Tibial nerve (tissue), 4 donors: Measurements from ENCODE around the gene PRRC2B. TPM values are rescaled to one million over a fixed set of nuclear protein-coding genes. Genes with fewer than 3 reads are reported as not detected.
"Not testable (repeated sequence)": the region's sequence is repeated elsewhere in the genome, so short reads cannot be mapped to it uniquely, and the experiment has no call there.

Experiments
- DNase-seq, 2 donors: peaks; one replicate each; pipeline ENCODE4 v3.0.0-alpha.2; 2019; ENCODE audit warnings: low spot score in 2 of 2
- H3K27ac ChIP-seq, 4 donors: fragments of 200-600 bp; sonication (generic) in 3 of 4; one replicate each; pipeline ENCODE4 v1.5.1; 2017 to 2019; ENCODE audit warnings: mild to moderate bottlenecking in 1 of 4
- H3K27me3 ChIP-seq, 2 donors: fragments of 200-600 bp; sonication (generic) in 1 of 2; one replicate each; pipeline versions ENCODE4 v1.5.1 to v1.6.0; 2017 to 2019
- H3K36me3 ChIP-seq, 3 donors: fragments of 200-600 bp; sonication (generic); one replicate each; pipeline ENCODE4 v1.5.1; 2018 to 2019
- H3K4me1 ChIP-seq, 4 donors: fragments of 200-600 bp; sonication (generic) in 3 of 4; one replicate each; pipeline ENCODE4 v1.5.1; 2017 to 2019
- H3K4me3 ChIP-seq, 4 donors: fragments of 200-600 bp; sonication (generic) in 3 of 4; one replicate each; pipeline ENCODE4 v1.5.1; 2017 to 2019; ENCODE audit warnings: mild to moderate bottlenecking in 1 of 4, moderate library complexity in 1 of 4
- H3K9me3 ChIP-seq, 4 donors: fragments of 200-600 bp; sonication (generic) in 3 of 4; one replicate each; pipeline ENCODE4 v1.5.1; 2017 to 2019
- EP300 ChIP-seq, 2 donors: sonication (generic); formaldehyde crosslinking; IDR thresholded peaks; one replicate each; pipeline ENCODE4 v1.6.1; 2017; ENCODE audit warnings: antibody characterized with exemption in 2 of 2, mild to moderate bottlenecking in 1 of 2
- POLR2A ChIP-seq, 2 donors: fragments of 450-650 bp; IDR thresholded peaks; one replicate each; pipeline ENCODE4 v1.6.1; 2017; ENCODE audit warnings: antibody characterized with exemption in 2 of 2, mild to moderate bottlenecking in 2 of 2, moderate library complexity in 2 of 2
- WGBS, 2 donors: methylation state at CpG; one replicate each; pipeline ENCODE4 v1.1.5; 2018; 5-methylcytosine and 5-hydroxymethylcytosine counted together
- total RNA-seq, 4 donors: library from RNA; depleted of rRNA; stranded (reverse); fragments of >200 nt; gene quantifications; one replicate each; pipeline ENCODE4 v1.1.0, GENCODE V29; 2016
- TF ChIP-seq, protein P1 (sequence below), 5 experiments: fragments of 200-600 bp in 3 of 5; fragments of 450-650 bp in 2 of 5; sonication (generic) in 3 of 5; IDR thresholded peaks; one replicate each; pipeline ENCODE4 v1.5.1; 2016 to 2019; ENCODE audit warnings: antibody characterized with exemption in 5 of 5, mild to moderate bottlenecking in 3 of 5, moderate library complexity in 2 of 5

The PRRC2B gene
- total RNA-seq, 4 donors from 2014 or later: 94.8 to 236 (median 174) TPM

DNA sequence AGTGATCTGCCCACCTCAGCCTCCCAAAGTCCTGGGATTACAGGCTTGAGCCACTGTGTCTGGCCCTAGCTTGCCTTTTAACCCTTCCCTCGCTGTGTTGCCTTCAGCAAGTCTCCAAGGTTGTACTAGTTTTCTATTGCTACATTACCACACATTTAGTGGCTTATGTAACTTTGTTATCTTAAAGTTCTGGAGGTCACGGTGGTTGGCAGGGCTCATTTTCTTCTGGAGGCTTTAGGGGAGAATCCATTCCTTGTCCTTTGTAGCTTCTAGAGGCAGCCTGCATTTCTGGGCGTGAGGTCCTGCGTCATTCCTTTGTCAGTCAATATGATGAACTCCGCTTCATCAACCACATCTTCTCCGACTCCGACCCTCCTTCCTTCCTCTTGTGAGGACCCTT is 2.9 kb upstream of the PRRC2B start:
- no peak overlapping the region for H3K27ac ChIP-seq
- no peak for DNase-seq
- peaks cover 0 to 20% (median 12%) of the 10 kb centered on the region in 4 donors for H3K4me1 ChIP-seq
- H3K36me3 ChIP-seq: no peaks in the 10 kb centered on the region
- no peaks in the 10 kb centered on the region for H3K27me3 ChIP-seq
- no peak overlapping the region for H3K4me3 ChIP-seq
- WGBS, 2 donors: 77 to 83% methylated on average over 7 of the region's 7 CpGs
- no peaks in the 10 kb centered on the region for H3K9me3 ChIP-seq
- no peak for TF ChIP-seq POLR2A (IDR thresholded peaks at IDR 0.05)
- no peak for TF ChIP-seq EP300 (IDR thresholded peaks at IDR 0.05)
- TF ChIP-seq, protein P1, sequence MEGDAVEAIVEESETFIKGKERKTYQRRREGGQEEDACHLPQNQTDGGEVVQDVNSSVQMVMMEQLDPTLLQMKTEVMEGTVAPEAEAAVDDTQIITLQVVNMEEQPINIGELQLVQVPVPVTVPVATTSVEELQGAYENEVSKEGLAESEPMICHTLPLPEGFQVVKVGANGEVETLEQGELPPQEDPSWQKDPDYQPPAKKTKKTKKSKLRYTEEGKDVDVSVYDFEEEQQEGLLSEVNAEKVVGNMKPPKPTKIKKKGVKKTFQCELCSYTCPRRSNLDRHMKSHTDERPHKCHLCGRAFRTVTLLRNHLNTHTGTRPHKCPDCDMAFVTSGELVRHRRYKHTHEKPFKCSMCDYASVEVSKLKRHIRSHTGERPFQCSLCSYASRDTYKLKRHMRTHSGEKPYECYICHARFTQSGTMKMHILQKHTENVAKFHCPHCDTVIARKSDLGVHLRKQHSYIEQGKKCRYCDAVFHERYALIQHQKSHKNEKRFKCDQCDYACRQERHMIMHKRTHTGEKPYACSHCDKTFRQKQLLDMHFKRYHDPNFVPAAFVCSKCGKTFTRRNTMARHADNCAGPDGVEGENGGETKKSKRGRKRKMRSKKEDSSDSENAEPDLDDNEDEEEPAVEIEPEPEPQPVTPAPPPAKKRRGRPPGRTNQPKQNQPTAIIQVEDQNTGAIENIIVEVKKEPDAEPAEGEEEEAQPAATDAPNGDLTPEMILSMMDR (IDR thresholded peaks at IDR 0.05): no peak

GRCh38 chr9:131391504-131391903 is 2.4 kb upstream of the PRRC2B start:
- Histone ChIP-seq H3K4me1 (peaks cover 0 to 25% (median 16%) of the 10 kb centered on the region in 4 donors), H3K9me3 (no peaks in the 10 kb centered on the region), H3K27ac (no peak overlapping the region), H3K36me3 (no peaks in the 10 kb centered on the region), H3K4me3 (no peak overlapping the region), H3K27me3 (no peaks in the 10 kb centered on the region)
- TF ChIP-seq, protein P1 (IDR thresholded peaks at IDR 0.05): no peak
- no peak for TF ChIP-seq POLR2A (IDR thresholded peaks at IDR 0.05)
- TF ChIP-seq EP300 (IDR thresholded peaks at IDR 0.05): no peak
- no peak for DNase-seq
- 92% methylated on average over 4 of the region's 4 CpGs for WGBS, 2 donors

- Histone ChIP-seq H3K27me3 (no peaks in the 10 kb centered on the region), H3K4me3 (peak overlapping the region; percentile 53 to 89 (median 80)), H3K27ac (peak overlapping the region; percentile 92 to 99 (median 98)), H3K9me3 (no peaks in the 10 kb centered on the region), H3K4me1 (peaks cover 0 to 56% (median 45%) of the 10 kb centered on the region in 4 donors), H3K36me3 (no peaks in the 10 kb centered on the region)
- DNase-seq: peak in 1 of 2 donors; percentile 35
- peak in 1 of 2 donors; percentile 13 for TF ChIP-seq EP300 (IDR thresholded peaks at IDR 0.05)
- TF ChIP-seq, protein P1 (IDR thresholded peaks at IDR 0.05): no peak
- 1% methylated on average over 15 to 24 of the region's 63 CpGs for WGBS, 2 donors
Measured at GRCh38 chr9:131394464-131395156, 724 bp downstream of the PRRC2B start.

GRCh38 chr9:131395157-131396098 is 1.5 kb downstream of the PRRC2B start:
- H3K4me3 ChIP-seq: peak overlapping the region; percentile 53 to 89 (median 80)
- 14 to 16% methylated on average over 16 of the region's 17 CpGs for WGBS, 2 donors
- no peaks in the 10 kb centered on the region for H3K9me3 ChIP-seq
- no peak for DNase-seq
- peaks cover 0 to 64% (median 48%) of the 10 kb centered on the region in 4 donors for H3K4me1 ChIP-seq
- H3K27me3 ChIP-seq: no peaks in the 10 kb centered on the region
- peak overlapping the region; percentile 92 to 99 (median 98) for H3K27ac ChIP-seq
- no peak for TF ChIP-seq POLR2A (IDR thresholded peaks at IDR 0.05)
- H3K36me3 ChIP-seq: no peaks in the 10 kb centered on the region

DNA sequence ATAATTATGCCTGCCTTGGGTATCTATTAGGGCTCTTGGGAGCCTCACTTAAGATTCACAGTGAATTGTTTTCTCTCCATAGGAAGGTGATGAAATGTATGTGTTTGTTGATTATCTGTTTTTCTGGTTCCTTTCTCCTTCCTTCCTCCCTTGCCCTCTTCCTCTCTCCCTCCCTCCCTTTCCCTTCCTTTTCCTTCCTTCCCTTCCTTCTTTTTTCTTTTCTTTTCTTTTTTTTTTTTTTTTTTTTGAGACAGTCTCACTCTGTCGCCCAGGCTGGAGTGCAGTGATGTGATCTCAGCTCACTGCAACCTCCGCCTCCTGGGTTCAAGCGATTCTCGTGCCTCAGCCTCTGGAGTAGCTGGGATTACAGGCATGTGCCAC is 2.2 kb downstream of the PRRC2B start:
- H3K9me3 ChIP-seq, H3K36me3 ChIP-seq, H3K27me3 ChIP-seq, DNase-seq: not testable (repeated sequence)
- peak overlapping the region in 3 of 4 donors; percentile 53 to 88 (median 71) for H3K4me3 ChIP-seq
- WGBS, 2 donors: 43 to 57% methylated on average over 4 of the region's 4 CpGs
- peak overlapping the region; percentile 92 to 99 (median 98) for H3K27ac ChIP-seq
- peaks cover 0 to 71% (median 51%) of the 10 kb centered on the region in 4 donors for H3K4me1 ChIP-seq

DNA sequence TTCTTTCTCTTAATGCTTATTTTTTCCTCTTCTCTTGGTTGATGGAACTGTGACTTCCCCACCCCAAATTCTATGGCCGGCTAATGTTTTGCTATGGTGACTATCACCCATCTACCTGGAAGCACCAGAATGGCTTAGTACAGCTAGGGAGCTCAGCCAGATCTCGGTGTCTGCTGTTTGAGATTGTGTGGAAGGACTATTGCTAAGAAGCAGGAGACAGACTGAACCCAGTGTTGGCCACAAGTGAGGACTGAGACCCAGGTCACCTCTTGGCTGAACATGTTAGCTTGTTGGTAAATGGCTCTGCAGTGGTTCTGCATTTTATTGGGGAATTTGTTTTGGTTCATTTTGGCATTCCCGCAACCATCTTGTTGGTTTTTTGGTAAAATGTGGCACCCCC is 2.7 kb downstream of the PRRC2B start:
- H3K4me3 ChIP-seq: peak overlapping the region in 2 of 4 donors; percentile 53 to 88
- H3K9me3 ChIP-seq: no peaks in the 10 kb centered on the region
- 37 to 44% methylated on average over 3 of the region's 3 CpGs for WGBS, 2 donors
- no peak for DNase-seq
- no peaks in the 10 kb centered on the region for H3K27me3 ChIP-seq
- TF ChIP-seq POLR2A (IDR thresholded peaks at IDR 0.05) (no peak), EP300 (IDR thresholded peaks at IDR 0.05) (no peak)
- TF ChIP-seq, protein P1 (IDR thresholded peaks at IDR 0.05): no peak
- peaks cover 0 to 76% (median 54%) of the 10 kb centered on the region in 4 donors for H3K4me1 ChIP-seq
- no peaks in the 10 kb centered on the region for H3K36me3 ChIP-seq
- peak overlapping the region; percentile 12 to 99 (median 98) for H3K27ac ChIP-seq
